ENCODE measurements around the gene ZNHIT1.

The ZNHIT1 gene

GRCh38 chr7:101205901-101206664, 11.9 kb upstream of the ZNHIT1 start:
- no peaks in the 10 kb centered on the region for H3K9me3 ChIP-seq (ENCODE audit: control insufficient read depth, low read length)
- H3K4me1 ChIP-seq (ENCODE audit: control insufficient read depth, insufficient read depth, low read length, poor library complexity, severe bottlenecking): peaks cover under 1% of the 10 kb centered on the region
- 95% methylated on average over 25 to 29 of the region's 32 CpGs for WGBS, 2 experiments (ENCODE audit: insufficient coverage in 2 of 2)
- H3K4me3 ChIP-seq (ENCODE audit: extremely low read depth, insufficient read depth, low read length, poor library complexity, severe bottlenecking): no peak overlapping the region
- no peak overlapping the region for H3K27ac ChIP-seq (ENCODE audit: low read depth, low read length, severe bottlenecking)
- peaks cover 37% of the 10 kb centered on the region for H3K36me3 ChIP-seq (ENCODE audit: control insufficient read depth, insufficient read depth, low read length)

DNA sequence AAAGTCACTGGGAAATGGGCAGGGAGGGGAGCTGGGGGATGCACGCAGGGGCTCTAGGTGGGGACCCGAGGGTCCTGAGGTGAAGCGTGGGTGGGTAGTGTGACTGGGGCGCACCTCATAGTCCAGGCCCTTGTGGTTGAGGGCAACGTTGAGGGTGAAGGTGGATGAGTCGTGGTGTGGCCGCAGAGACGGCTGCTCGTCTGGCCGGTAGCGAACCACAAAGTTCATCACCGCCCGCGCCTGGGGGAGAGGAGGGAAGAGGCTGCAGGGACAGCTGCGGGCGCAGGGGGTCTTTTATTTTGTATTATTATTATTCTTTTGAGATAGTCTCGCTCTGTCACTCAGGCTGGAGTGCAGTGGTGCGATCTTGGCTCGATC, 11.3 kb upstream of the ZNHIT1 start:
- WGBS, 2 experiments (ENCODE audit: insufficient coverage in 2 of 2): 97% methylated on average over 17 to 18 of the region's 19 CpGs

DNA sequence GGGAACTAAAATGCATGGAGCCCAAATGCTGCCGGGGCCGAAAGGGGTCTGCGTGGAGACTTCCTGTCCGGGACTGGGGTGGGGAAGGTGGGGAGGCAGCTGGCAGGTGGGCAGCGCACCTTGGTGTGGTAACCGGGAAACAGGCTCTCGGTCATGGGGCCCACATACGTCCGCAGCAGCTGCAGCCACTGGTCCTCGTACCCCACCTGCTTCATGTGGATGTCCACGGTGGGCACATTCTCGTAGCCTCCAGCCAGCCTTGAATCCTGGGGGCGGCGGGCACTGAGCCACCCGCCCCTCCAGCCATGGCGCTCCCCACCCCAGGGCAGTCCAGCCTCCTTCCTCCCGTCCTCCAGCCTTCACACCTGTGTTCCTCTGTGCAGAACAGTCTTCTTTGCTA, 10.5 kb upstream of the ZNHIT1 start:
- no peak overlapping the region for H3K4me3 ChIP-seq (ENCODE audit: extremely low read depth, insufficient read depth, low read length, poor library complexity, severe bottlenecking)
- WGBS, 2 experiments (ENCODE audit: insufficient coverage in 2 of 2): 93 to 96% methylated on average over 12 to 15 of the region's 17 CpGs
- H3K36me3 ChIP-seq (ENCODE audit: control insufficient read depth, insufficient read depth, low read length): peaks cover 51% of the 10 kb centered on the region
- H3K4me1 ChIP-seq (ENCODE audit: control insufficient read depth, insufficient read depth, low read length, poor library complexity, severe bottlenecking): no peaks in the 10 kb centered on the region
- no peaks in the 10 kb centered on the region for H3K9me3 ChIP-seq (ENCODE audit: control insufficient read depth, low read length)
- no peak overlapping the region for H3K27ac ChIP-seq (ENCODE audit: low read depth, low read length, severe bottlenecking)

More for the DNA sequence above, 11.3 kb upstream of the ZNHIT1 start:
- no peaks in the 10 kb centered on the region for H3K4me1 ChIP-seq (ENCODE audit: control insufficient read depth, insufficient read depth, low read length, poor library complexity, severe bottlenecking)
- H3K36me3 ChIP-seq (ENCODE audit: control insufficient read depth, insufficient read depth, low read length): peaks cover 43% of the 10 kb centered on the region
- H3K4me3 ChIP-seq (ENCODE audit: extremely low read depth, insufficient read depth, low read length, poor library complexity, severe bottlenecking): no peak overlapping the region
- no peaks in the 10 kb centered on the region for H3K9me3 ChIP-seq (ENCODE audit: control insufficient read depth, low read length)
- no peak overlapping the region for H3K27ac ChIP-seq (ENCODE audit: low read depth, low read length, severe bottlenecking)

GRCh38 chr7:101208794-101209193, 9.2 kb upstream of the ZNHIT1 start:
- Histone ChIP-seq H3K27ac (ENCODE audit: low read depth, low read length, severe bottlenecking) (no peak overlapping the region), H3K4me3 (ENCODE audit: extremely low read depth, insufficient read depth, low read length, poor library complexity, severe bottlenecking) (no peak overlapping the region), H3K4me1 (ENCODE audit: control insufficient read depth, insufficient read depth, low read length, poor library complexity, severe bottlenecking) (no peaks in the 10 kb centered on the region), H3K9me3 (ENCODE audit: control insufficient read depth, low read length) (no peaks in the 10 kb centered on the region), H3K36me3 (ENCODE audit: control insufficient read depth, insufficient read depth, low read length) (peaks cover 55% of the 10 kb centered on the region)
- WGBS, 2 experiments (ENCODE audit: insufficient coverage in 2 of 2): 93 to 98% methylated on average over 12 to 13 of the region's 14 CpGs

- Histone ChIP-seq H3K9me3 (ENCODE audit: control insufficient read depth, low read length) (no peaks in the 10 kb centered on the region), H3K27ac (ENCODE audit: low read depth, low read length, severe bottlenecking) (no peak overlapping the region), H3K36me3 (ENCODE audit: control insufficient read depth, insufficient read depth, low read length) (peaks cover 64% of the 10 kb centered on the region), H3K4me1 (ENCODE audit: control insufficient read depth, insufficient read depth, low read length, poor library complexity, severe bottlenecking) (no peaks in the 10 kb centered on the region), H3K4me3 (ENCODE audit: extremely low read depth, insufficient read depth, low read length, poor library complexity, severe bottlenecking) (no peak overlapping the region)
- 95 to 96% methylated on average over 15 of the region's 19 CpGs for WGBS, 2 experiments (ENCODE audit: insufficient coverage in 2 of 2)
Measured at GRCh38 chr7:101210143-101210542, 7.8 kb upstream of the ZNHIT1 start.

GRCh38 chr7:101211501-101211900, 6.5 kb upstream of the ZNHIT1 start:
- H3K4me1 ChIP-seq (ENCODE audit: control insufficient read depth, insufficient read depth, low read length, poor library complexity, severe bottlenecking): peaks cover 8% of the 10 kb centered on the region
- no peak overlapping the region for H3K4me3 ChIP-seq (ENCODE audit: extremely low read depth, insufficient read depth, low read length, poor library complexity, severe bottlenecking)
- H3K9me3 ChIP-seq (ENCODE audit: control insufficient read depth, low read length): no peaks in the 10 kb centered on the region
- 97 to 98% methylated on average over 14 to 23 of the region's 24 CpGs for WGBS, 2 experiments (ENCODE audit: insufficient coverage in 2 of 2)
- H3K27ac ChIP-seq (ENCODE audit: low read depth, low read length, severe bottlenecking): no peak overlapping the region
- H3K36me3 ChIP-seq (ENCODE audit: control insufficient read depth, insufficient read depth, low read length): peaks cover 66% of the 10 kb centered on the region

DNA sequence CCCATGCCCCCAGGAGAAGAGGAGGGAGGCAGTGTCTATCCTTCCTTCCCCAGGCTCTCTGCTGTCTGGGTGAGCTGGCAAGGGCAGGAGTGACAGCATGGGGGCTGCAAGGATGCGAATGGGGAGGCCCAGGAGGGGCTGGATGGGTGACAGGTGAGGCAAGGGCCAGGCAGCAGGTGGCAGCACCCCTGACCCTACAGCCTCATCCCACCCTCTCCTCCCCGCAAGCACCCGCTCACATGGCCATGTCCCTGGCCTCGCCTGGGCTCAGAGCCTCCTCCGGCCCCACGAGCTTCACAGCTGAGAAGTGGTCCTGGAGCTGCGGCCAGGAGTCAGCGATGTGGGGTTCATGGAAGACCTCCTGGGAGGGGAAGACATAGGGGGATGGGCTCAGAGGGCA, 6.0 kb upstream of the ZNHIT1 start:
- WGBS, 2 experiments (ENCODE audit: insufficient coverage in 2 of 2): 97 to 100% methylated on average over 3 to 5 of the region's 8 CpGs
- peaks cover 8% of the 10 kb centered on the region for H3K4me1 ChIP-seq (ENCODE audit: control insufficient read depth, insufficient read depth, low read length, poor library complexity, severe bottlenecking)
- H3K4me3 ChIP-seq (ENCODE audit: extremely low read depth, insufficient read depth, low read length, poor library complexity, severe bottlenecking): no peak overlapping the region
- H3K36me3 ChIP-seq (ENCODE audit: control insufficient read depth, insufficient read depth, low read length): peaks cover 64% of the 10 kb centered on the region
- H3K9me3 ChIP-seq (ENCODE audit: control insufficient read depth, low read length): no peaks in the 10 kb centered on the region
- H3K27ac ChIP-seq (ENCODE audit: low read depth, low read length, severe bottlenecking): no peak overlapping the region

- WGBS, 2 experiments (ENCODE audit: insufficient coverage in 2 of 2): 69 to 74% methylated on average over 15 to 21 of the region's 31 CpGs
- peaks cover 41% of the 10 kb centered on the region for H3K36me3 ChIP-seq (ENCODE audit: control insufficient read depth, insufficient read depth, low read length)
- no peaks in the 10 kb centered on the region for H3K9me3 ChIP-seq (ENCODE audit: control insufficient read depth, low read length)
- no peak overlapping the region for H3K27ac ChIP-seq (ENCODE audit: low read depth, low read length, severe bottlenecking)
- peaks cover 15% of the 10 kb centered on the region for H3K4me1 ChIP-seq (ENCODE audit: control insufficient read depth, insufficient read depth, low read length, poor library complexity, severe bottlenecking)
- H3K4me3 ChIP-seq (ENCODE audit: extremely low read depth, insufficient read depth, low read length, poor library complexity, severe bottlenecking): peak overlapping the region; percentile 78
Measured at GRCh38 chr7:101216001-101216859, 1.7 kb upstream of the ZNHIT1 start.

DNA sequence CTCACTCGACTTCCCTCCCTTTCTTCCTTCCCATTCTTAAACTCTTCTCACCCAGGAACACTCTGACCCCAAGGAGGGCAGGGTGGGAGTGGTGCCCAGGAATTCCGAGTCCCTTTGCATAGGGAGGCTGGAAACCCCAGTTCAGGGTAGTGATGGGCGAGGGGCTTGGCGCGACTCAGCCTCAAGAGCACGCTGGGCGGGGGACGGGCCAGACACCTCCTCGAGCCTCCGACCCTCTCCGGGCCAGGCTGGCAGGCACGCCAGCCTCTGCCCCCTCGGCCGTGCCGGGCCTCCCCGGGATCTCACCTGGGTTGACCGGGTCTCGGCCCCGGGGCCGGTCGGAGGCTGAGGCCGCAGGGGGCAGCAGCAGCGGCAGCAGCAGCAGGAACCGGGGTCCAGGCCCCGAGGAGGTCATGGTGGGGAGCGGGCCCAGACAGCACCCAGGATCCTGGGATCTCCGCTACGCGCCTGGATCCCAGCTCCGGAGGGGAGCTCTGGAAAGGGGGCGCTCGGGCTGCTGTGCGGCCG, 1.0 kb upstream of the ZNHIT1 start:
- 0 to 2% methylated on average over 27 of the region's 34 CpGs for WGBS, 2 experiments (ENCODE audit: insufficient coverage in 2 of 2)
- H3K4me3 ChIP-seq (ENCODE audit: extremely low read depth, insufficient read depth, low read length, poor library complexity, severe bottlenecking): peak overlapping the region; percentile 78
- H3K27ac ChIP-seq (ENCODE audit: low read depth, low read length, severe bottlenecking): peak overlapping the region; percentile 97

DNA sequence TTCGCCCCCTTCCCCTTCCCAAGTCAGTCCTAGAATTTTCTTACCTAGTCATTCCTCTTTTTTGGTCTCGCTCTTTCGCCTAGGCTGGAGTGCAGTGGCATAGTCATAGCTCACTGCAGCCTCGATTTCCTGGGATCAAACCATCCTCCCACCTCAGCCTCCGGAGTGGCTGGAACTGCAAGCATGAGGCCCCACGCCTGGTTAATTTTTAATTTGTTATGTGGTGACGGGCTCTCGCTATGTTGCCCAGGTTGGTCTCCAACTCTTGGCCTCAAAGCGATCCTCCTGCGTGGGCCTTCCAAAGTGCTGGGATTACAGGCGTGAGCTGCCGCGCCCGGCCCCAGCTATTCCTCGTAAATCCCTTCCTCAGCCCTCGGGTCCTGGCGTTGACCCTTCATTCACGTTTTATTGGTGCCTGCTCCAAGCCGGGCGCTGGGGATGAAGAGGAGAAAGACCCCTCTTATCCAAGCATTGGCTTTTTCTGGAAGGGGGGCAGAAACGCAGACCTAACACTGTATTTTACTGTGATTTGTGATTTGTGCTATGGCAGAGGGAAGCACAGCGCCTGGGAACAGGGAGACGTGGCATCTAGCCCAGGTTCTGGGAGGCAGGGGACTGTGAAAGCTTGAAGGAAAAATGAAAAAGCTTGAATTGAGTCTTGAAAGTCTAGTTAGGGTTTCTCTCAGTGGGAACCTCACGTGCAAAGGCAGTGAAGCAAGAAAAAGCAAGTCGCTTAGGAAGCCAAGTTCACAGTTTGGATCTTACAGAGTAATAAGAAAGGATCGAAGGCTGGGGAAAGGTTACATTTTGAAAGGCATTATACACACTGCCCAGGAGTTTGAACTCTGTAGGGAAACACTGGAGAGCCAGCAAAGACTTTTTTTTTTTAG, 516 bp downstream of the ZNHIT1 start:
- Histone ChIP-seq H3K4me1 (ENCODE audit: control insufficient read depth, insufficient read depth, low read length, poor library complexity, severe bottlenecking) (peaks cover 19% of the 10 kb centered on the region), H3K4me3 (ENCODE audit: extremely low read depth, insufficient read depth, low read length, poor library complexity, severe bottlenecking) (peak overlapping the region; percentile 78), H3K9me3 (ENCODE audit: control insufficient read depth, low read length) (no peaks in the 10 kb centered on the region), H3K36me3 (ENCODE audit: control insufficient read depth, insufficient read depth, low read length) (peaks cover 42% of the 10 kb centered on the region), H3K27ac (ENCODE audit: low read depth, low read length, severe bottlenecking) (peak overlapping the region; percentile 97)
- 14 to 15% methylated on average over 20 to 23 of the region's 26 CpGs for WGBS, 2 experiments (ENCODE audit: insufficient coverage in 2 of 2)

More for the DNA sequence above, 1.0 kb upstream of the ZNHIT1 start:
- peaks cover 39% of the 10 kb centered on the region for H3K36me3 ChIP-seq (ENCODE audit: control insufficient read depth, insufficient read depth, low read length)
- peaks cover 15% of the 10 kb centered on the region for H3K4me1 ChIP-seq (ENCODE audit: control insufficient read depth, insufficient read depth, low read length, poor library complexity, severe bottlenecking)
- no peaks in the 10 kb centered on the region for H3K9me3 ChIP-seq (ENCODE audit: control insufficient read depth, low read length)
